ENCODE results near the gene PDLIM1.

- TF ChIP-seq, protein P1, sequence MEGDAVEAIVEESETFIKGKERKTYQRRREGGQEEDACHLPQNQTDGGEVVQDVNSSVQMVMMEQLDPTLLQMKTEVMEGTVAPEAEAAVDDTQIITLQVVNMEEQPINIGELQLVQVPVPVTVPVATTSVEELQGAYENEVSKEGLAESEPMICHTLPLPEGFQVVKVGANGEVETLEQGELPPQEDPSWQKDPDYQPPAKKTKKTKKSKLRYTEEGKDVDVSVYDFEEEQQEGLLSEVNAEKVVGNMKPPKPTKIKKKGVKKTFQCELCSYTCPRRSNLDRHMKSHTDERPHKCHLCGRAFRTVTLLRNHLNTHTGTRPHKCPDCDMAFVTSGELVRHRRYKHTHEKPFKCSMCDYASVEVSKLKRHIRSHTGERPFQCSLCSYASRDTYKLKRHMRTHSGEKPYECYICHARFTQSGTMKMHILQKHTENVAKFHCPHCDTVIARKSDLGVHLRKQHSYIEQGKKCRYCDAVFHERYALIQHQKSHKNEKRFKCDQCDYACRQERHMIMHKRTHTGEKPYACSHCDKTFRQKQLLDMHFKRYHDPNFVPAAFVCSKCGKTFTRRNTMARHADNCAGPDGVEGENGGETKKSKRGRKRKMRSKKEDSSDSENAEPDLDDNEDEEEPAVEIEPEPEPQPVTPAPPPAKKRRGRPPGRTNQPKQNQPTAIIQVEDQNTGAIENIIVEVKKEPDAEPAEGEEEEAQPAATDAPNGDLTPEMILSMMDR (IDR thresholded peaks at IDR 0.05), result no peak
- TF ChIP-seq POLR2A (IDR thresholded peaks at IDR 0.05), result no peak
Measured at GRCh38 chr10:95289921-95290421, 832 bp downstream of the PDLIM1 start.
